Neural cell (in vitro differentiated cells): ENCODE data around the gene ESF1. TPM values are rescaled to one million over a fixed set of nuclear protein-coding genes. Genes with fewer than 3 reads are reported as not detected.

ENCODE experiments used
- H2AFZ ChIP-seq: fragments of 200-600, 300-800 bp; sonication (generic), shearing (Covaris generic); 2 replicates; pipeline ENCODE4 v1.6.0; 2014; ENCODE audit warnings: low read depth, mild to moderate bottlenecking, antibody characterized with exemption, low read length, moderate library complexity
- H3F3A ChIP-seq: fragments of 200-600 bp; shearing (Covaris generic); 2 replicates; pipeline ENCODE4 v1.6.1; 2016; ENCODE audit warnings: mild to moderate bottlenecking, moderate library complexity, mixed read lengths, antibody characterized with exemption, low read length; ENCODE audit not compliant: insufficient read depth, poor library complexity, severe bottlenecking
- H3K27ac ChIP-seq: fragments of 200-600, 300-800 bp; sonication (generic), shearing (Covaris generic); 2 replicates; pipeline ENCODE4 v1.5.1; 2014; ENCODE audit warnings: mild to moderate bottlenecking, low read length, moderate library complexity
- H3K27me3 ChIP-seq: fragments of 300-800, 200-600 bp; sonication (generic), shearing (Covaris generic); 2 replicates; pipeline ENCODE4 v1.6.0; 2014; ENCODE audit warnings: mild to moderate bottlenecking, low read depth, low read length, moderate library complexity; ENCODE audit not compliant: insufficient read depth
- H3K36me3 ChIP-seq: fragments of 300-800, 200-600 bp; sonication (generic), shearing (Covaris generic); 2 replicates; pipeline ENCODE4 v1.5.1; 2014; ENCODE audit warnings: mild to moderate bottlenecking, antibody characterized with exemption, low read length, moderate library complexity; ENCODE audit not compliant: insufficient read depth
- H3K4me2 ChIP-seq: fragments of 300-800, 200-600 bp; sonication (generic), shearing (Covaris generic); 2 replicates; pipeline ENCODE4 v1.6.0; 2014; ENCODE audit warnings: mild to moderate bottlenecking, low read length
- H3K4me3 ChIP-seq: fragments of 300-800, 200-600 bp; sonication (generic), shearing (Covaris generic); 2 replicates; pipeline ENCODE4 v1.5.1; 2014; ENCODE audit warnings: mild to moderate bottlenecking, low read length, moderate library complexity
- H3K79me2 ChIP-seq: fragments of 200-600 bp; shearing (Covaris generic); replicated peaks from 2 replicates; pipeline ENCODE4 v1.6.0; 2014; ENCODE audit warnings: mild to moderate bottlenecking, low read length, moderate library complexity; ENCODE audit not compliant: insufficient read depth
- H3K9ac ChIP-seq: fragments of 300-800, 200-600 bp; sonication (generic), shearing (Covaris generic); 2 replicates; pipeline ENCODE4 v1.6.1; 2016; ENCODE audit warnings: mild to moderate bottlenecking, low read length, mixed read lengths
- H3K9me2 ChIP-seq: fragments of 200-600 bp; shearing (Covaris generic); 2 replicates; pipeline ENCODE4 v1.6.1; 2016; ENCODE audit warnings: mild to moderate bottlenecking, low read length, mixed read lengths; ENCODE audit not compliant: insufficient read depth
- H3K9me3 ChIP-seq: fragments of 200-600, 300-800 bp; sonication (generic), shearing (Covaris generic); 2 replicates; pipeline ENCODE4 v1.6.1; 2016; ENCODE audit warnings: mild to moderate bottlenecking, mixed run types, low read length, moderate library complexity, mixed read lengths
- H4K20me1 ChIP-seq: fragments of 200-600 bp; shearing (Covaris generic); 2 replicates; pipeline ENCODE4 v1.6.1; 2016; ENCODE audit warnings: mild to moderate bottlenecking, mixed run types; ENCODE audit not compliant: insufficient read depth
- CTCF ChIP-seq: fragments of 450-650 bp; IDR thresholded peaks from 2 replicates; pipeline ENCODE4 v1.5.1; 2014; ENCODE audit warnings: antibody characterized with exemption, mild to moderate bottlenecking, moderate library complexity; ENCODE audit not compliant: poor library complexity, severe bottlenecking
- EP300 ChIP-seq: fragments of 450-650 bp; conservative IDR thresholded peaks from 2 replicates; pipeline ENCODE4 v1.6.1; 2014; ENCODE audit warnings: antibody characterized with exemption, mild to moderate bottlenecking, moderate library complexity; ENCODE audit not compliant: poor library complexity, severe bottlenecking
- EZH2 ChIP-seq: fragments of 200-600, 300-800 bp; shearing (Covaris generic), sonication (generic); IDR thresholded peaks from 2 replicates; pipeline ENCODE4 v1.6.1; 2014; ENCODE audit warnings: antibody characterized with exemption, low read length, borderline replicate concordance, mild to moderate bottlenecking; ENCODE audit not compliant: insufficient read depth, poor library complexity, severe bottlenecking
- MXI1 ChIP-seq: fragments of 450-650 bp; conservative IDR thresholded peaks from 2 replicates; pipeline ENCODE4 v1.6.1; 2014; ENCODE audit warnings: antibody characterized with exemption, mild to moderate bottlenecking; ENCODE audit not compliant: poor library complexity, severe bottlenecking
- POLR2AphosphoS5 ChIP-seq: IDR thresholded peaks from 2 replicates; pipeline ENCODE4 v1.6.1; 2012
- RAD21 ChIP-seq: fragments of 450-650 bp; conservative IDR thresholded peaks from 2 replicates; pipeline ENCODE4 v1.6.1; 2014; ENCODE audit warnings: antibody characterized with exemption, mild to moderate bottlenecking, moderate library complexity
- REST ChIP-seq: IDR thresholded peaks from 2 replicates; pipeline ENCODE4 v1.6.1; 2012; ENCODE audit warnings: borderline replicate concordance
- SMC3 ChIP-seq: fragments of 450-650 bp; conservative IDR thresholded peaks from 2 replicates; pipeline ENCODE4 v1.6.1; 2014; ENCODE audit warnings: antibody characterized with exemption, mild to moderate bottlenecking, moderate library complexity; ENCODE audit not compliant: poor library complexity
- TAF1 ChIP-seq: IDR thresholded peaks from 2 replicates; pipeline ENCODE4 v1.6.1; 2012; ENCODE audit warnings: low read depth
- polyA plus RNA-seq: library from polyadenylated mRNA; depleted of rRNA; stranded (reverse); fragments of >200 nt; gene quantifications from 2 replicates; pipeline ENCODE4 v1.2.3, GENCODE V29; 2014

Gene ESF1
- polyA plus RNA-seq, 1 donor from 2014 or later, result 10.0 TPM

- Histone ChIP-seq H3K9ac (no peak overlapping the region), H3K9me3 (no peaks in the 10 kb centered on the region), H3K36me3 (peaks cover 4% of the 10 kb centered on the region), H3K27me3 (no peaks in the 10 kb centered on the region), H3K9me2 (no peaks in the 10 kb centered on the region), H3K79me2 (no peaks in the 10 kb centered on the region), H3K4me3 (no peak overlapping the region), H3K4me2 (no peak overlapping the region), H3F3A (no peaks in the 10 kb centered on the region), H4K20me1 (no peaks in the 10 kb centered on the region), H3K27ac (no peak overlapping the region), H2AFZ (no peak overlapping the region)
- TF ChIP-seq TAF1, result no peak
- no peak for TF ChIP-seq RAD21
- no peak for TF ChIP-seq CTCF
- TF ChIP-seq REST, result no peak
- TF ChIP-seq POLR2AphosphoS5, result no peak
- no peak for TF ChIP-seq SMC3
- no peak for TF ChIP-seq MXI1
- TF ChIP-seq EZH2, result no peak
- TF ChIP-seq EP300, result no peak
These were observed 76.5 kb downstream of the ESF1 start for GRCh38 chr20:13708234-13708633.

GRCh38 chr20:13703265-13703664, 81.5 kb downstream of the ESF1 start:
- TF ChIP-seq TAF1 (no peak), REST (no peak)
- Histone ChIP-seq H4K20me1 (no peaks in the 10 kb centered on the region), H3K9me3 (no peaks in the 10 kb centered on the region)

More at GRCh38 chr20:13703265-13703664, 81.5 kb downstream of the ESF1 start:
- Histone ChIP-seq H3K79me2 (no peaks in the 10 kb centered on the region), H3K9ac (no peak overlapping the region), H3K27ac (no peak overlapping the region), H3K27me3 (no peaks in the 10 kb centered on the region), H3K36me3 (no peaks in the 10 kb centered on the region), H2AFZ (no peak overlapping the region), H3F3A (no peaks in the 10 kb centered on the region), H3K4me2 (no peak overlapping the region), H3K9me2 (no peaks in the 10 kb centered on the region), H3K4me3 (no peak overlapping the region)
